ENCODE results near the gene LGALS8.

- TF ChIP-seq CTCF (IDR thresholded peaks at IDR 0.05) (no peak), POLR2A (IDR thresholded peaks at IDR 0.05) (no peak)
These were observed 15.2 kb upstream of the LGALS8 start for GRCh38 chr1:236508593-236509027.
